CD4-positive, alpha-beta T cell treated with Interleukin-2 at 100 ng/mL for 4 hours (primary cell): Measurements from ENCODE around the gene SERGEF.
"Not testable (repeated sequence)": the region's sequence is repeated elsewhere in the genome, so short reads cannot be mapped to it uniquely, and the experiment has no call there.

Experiments
- DNase-seq: peaks from one replicate; pipeline ENCODE4 v3.0.0-alpha.2; 2020; ENCODE audit warnings: low spot score

The SERGEF gene

GRCh38 chr11:18000128-18000527 is 12.7 kb downstream of the SERGEF start:
- not testable (repeated sequence) for DNase-seq

GRCh38 chr11:17992916-17993315 is 19.9 kb downstream of the SERGEF start:
- no peak for DNase-seq

- peak; percentile 64 for DNase-seq
Observed at GRCh38 chr11:17991783-17992433, 20.9 kb downstream of the SERGEF start.

- no peak for DNase-seq
Observed at GRCh38 chr11:17989306-17989705, 23.5 kb downstream of the SERGEF start.

- DNase-seq, result no peak
Observed at GRCh38 chr11:17988465-17988864, 24.4 kb downstream of the SERGEF start.

GRCh38 chr11:17987826-17988225 is 25.0 kb downstream of the SERGEF start:
- DNase-seq, result no peak

- no peak for DNase-seq
Observed at GRCh38 chr11:17986711-17987220, 26.1 kb downstream of the SERGEF start.

GRCh38 chr11:17986007-17986710 is 26.7 kb downstream of the SERGEF start:
- no peak for DNase-seq

- no peak for DNase-seq
Observed at GRCh38 chr11:17985517-17985916, 27.3 kb downstream of the SERGEF start.

GRCh38 chr11:17983569-17983968 is 29.3 kb downstream of the SERGEF start:
- DNase-seq, result no peak

- DNase-seq, result peak; percentile 52
Observed at GRCh38 chr11:17979770-17980371, 33.0 kb downstream of the SERGEF start.

- DNase-seq, result no peak
Observed at GRCh38 chr11:17978553-17979287, 34.1 kb downstream of the SERGEF start.

GRCh38 chr11:17976651-17977050 is 36.2 kb downstream of the SERGEF start:
- no peak for DNase-seq

- DNase-seq, result no peak
Observed at GRCh38 chr11:17974246-17974645, 38.6 kb downstream of the SERGEF start.

- DNase-seq, result no peak
Observed at GRCh38 chr11:17972987-17973386, 39.9 kb downstream of the SERGEF start.

- DNase-seq, result no peak
Observed at GRCh38 chr11:17968206-17968605, 44.6 kb downstream of the SERGEF start.

GRCh38 chr11:17967661-17968060 is 45.2 kb downstream of the SERGEF start:
- no peak for DNase-seq

GRCh38 chr11:17960091-17960490 is 52.8 kb downstream of the SERGEF start:
- no peak for DNase-seq

- DNase-seq, result no peak
Observed at GRCh38 chr11:17958446-17958845, 54.4 kb downstream of the SERGEF start.

GRCh38 chr11:17954395-17955252 is 58.2 kb downstream of the SERGEF start:
- no peak for DNase-seq

- no peak for DNase-seq
Observed at GRCh38 chr11:17952487-17952886, 60.4 kb downstream of the SERGEF start.
